ENCODE results near the gene DHCR7.
"Not testable (repeated sequence)": the region's sequence is repeated elsewhere in the genome, so short reads cannot be mapped to it uniquely, and the experiment has no call there.

The DHCR7 gene

DNA sequence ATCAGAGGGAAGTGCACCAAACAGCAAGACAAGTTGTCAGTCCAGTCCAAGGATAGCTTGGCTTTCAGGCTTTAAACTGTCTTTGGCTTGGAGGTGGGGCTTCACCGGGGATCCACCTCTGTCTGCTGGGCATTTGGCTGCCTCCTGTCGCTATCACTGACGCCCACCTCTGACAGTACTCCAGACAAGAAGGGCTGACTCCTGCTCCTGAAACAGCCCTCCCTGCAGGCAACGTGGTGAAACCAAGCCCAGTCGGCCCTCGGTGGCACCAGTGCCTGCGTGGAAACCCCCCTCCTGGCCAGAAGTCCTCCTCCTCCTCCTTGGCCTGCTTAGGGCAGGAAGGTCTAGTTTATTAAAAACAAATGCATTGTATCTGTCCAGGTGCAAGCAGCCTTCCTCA, 16.9 kb downstream of the DHCR7 start:
- H3K27me3 Mint-ChIP-seq = peaks cover 7% of the 10 kb centered on the region
- CTCF ChIA-PET = no interaction called here
- no peaks in the 10 kb centered on the region for H3K9me3 Mint-ChIP-seq
- DNase-seq = no peak
- H3K4me3 Mint-ChIP-seq = no peak overlapping the region
- peaks cover 7% of the 10 kb centered on the region for H3K36me3 Mint-ChIP-seq
- H3K27ac Mint-ChIP-seq = no peak overlapping the region
- peaks cover 2% of the 10 kb centered on the region for H3K4me1 Mint-ChIP-seq

GRCh38 chr11:71430166-71430565, 18.0 kb downstream of the DHCR7 start:
- H3K27me3 Mint-ChIP-seq = peaks cover 11% of the 10 kb centered on the region
- H3K36me3 Mint-ChIP-seq = peaks cover 3% of the 10 kb centered on the region
- no peaks in the 10 kb centered on the region for H3K9me3 Mint-ChIP-seq
- no peak for DNase-seq
- CTCF ChIA-PET = interaction anchor here (1.0 kb wide), 1 partner anchor 10 kb away, joined by 3 read pairs; no protein-coding TSS in a partner anchor
- peaks cover 2% of the 10 kb centered on the region for H3K4me1 Mint-ChIP-seq
- no peak overlapping the region for H3K4me3 Mint-ChIP-seq
- H3K27ac Mint-ChIP-seq = no peak overlapping the region

GRCh38 chr11:71429701-71430100, 18.5 kb downstream of the DHCR7 start:
- CTCF ChIA-PET = interaction anchor here (1.0 kb wide), 1 partner anchor 9 kb away, joined by 3 read pairs; no protein-coding TSS in a partner anchor
- H3K4me3 Mint-ChIP-seq = no peak overlapping the region
- no peak overlapping the region for H3K27ac Mint-ChIP-seq
- H3K9me3 Mint-ChIP-seq = no peaks in the 10 kb centered on the region
- H3K36me3 Mint-ChIP-seq = no peaks in the 10 kb centered on the region
- H3K27me3 Mint-ChIP-seq = peaks cover 11% of the 10 kb centered on the region
- H3K4me1 Mint-ChIP-seq = peaks cover 2% of the 10 kb centered on the region
- DNase-seq = no peak

- no peaks in the 10 kb centered on the region for H3K36me3 Mint-ChIP-seq
- no peak for DNase-seq
- H3K27ac Mint-ChIP-seq = peak overlapping the region; percentile 70
- H3K4me1 Mint-ChIP-seq = peaks cover 2% of the 10 kb centered on the region
- peaks cover 11% of the 10 kb centered on the region for H3K27me3 Mint-ChIP-seq
- H3K4me3 Mint-ChIP-seq = no peak overlapping the region
- H3K9me3 Mint-ChIP-seq = no peaks in the 10 kb centered on the region
- CTCF ChIA-PET = no interaction called here
Observed at GRCh38 chr11:71428861-71429435, 19.2 kb downstream of the DHCR7 start.

- Mint-ChIP-seq H3K4me3 (no peak overlapping the region), H3K4me1 (peaks cover 2% of the 10 kb centered on the region), H3K27ac (no peak overlapping the region), H3K9me3 (no peaks in the 10 kb centered on the region), H3K36me3 (no peaks in the 10 kb centered on the region), H3K27me3 (peaks cover 11% of the 10 kb centered on the region)
- CTCF ChIA-PET = no interaction called here
- DNase-seq = no peak
Observed at GRCh38 chr11:71426413-71426812, 21.8 kb downstream of the DHCR7 start.

- H3K27ac Mint-ChIP-seq = no peak overlapping the region
- peaks cover 2% of the 10 kb centered on the region for H3K4me1 Mint-ChIP-seq
- no peak for DNase-seq
- peaks cover 11% of the 10 kb centered on the region for H3K27me3 Mint-ChIP-seq
- H3K9me3 Mint-ChIP-seq = no peaks in the 10 kb centered on the region
- CTCF ChIA-PET = interaction anchor here (0.6 kb wide), 1 partner anchor 29 kb away, joined by 3 read pairs; no protein-coding TSS in a partner anchor
- no peaks in the 10 kb centered on the region for H3K36me3 Mint-ChIP-seq
- no peak overlapping the region for H3K4me3 Mint-ChIP-seq
Observed at GRCh38 chr11:71425860-71426259, 22.3 kb downstream of the DHCR7 start.

DNA sequence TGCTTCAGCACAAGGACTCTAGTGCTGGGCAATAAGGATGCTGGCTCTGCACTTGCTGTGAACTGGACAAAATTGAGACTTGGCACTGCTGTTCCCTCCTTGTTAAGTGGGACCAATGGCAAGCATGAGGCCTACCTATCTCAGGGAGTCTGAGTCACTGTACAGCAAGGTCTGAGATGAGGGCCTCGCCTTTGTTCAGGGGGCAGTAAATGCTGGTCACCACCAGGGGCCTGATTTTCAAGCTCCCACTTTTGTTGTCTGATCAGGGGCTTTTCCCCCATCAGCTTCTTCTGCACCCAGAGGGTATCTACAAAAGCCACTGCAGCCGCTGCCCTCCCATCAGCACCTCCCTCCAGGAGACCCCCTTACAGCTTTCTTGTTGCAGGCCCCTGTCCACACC, 22.8 kb downstream of the DHCR7 start:
- Mint-ChIP-seq H3K9me3 (no peaks in the 10 kb centered on the region), H3K36me3 (no peaks in the 10 kb centered on the region), H3K27ac (no peak overlapping the region), H3K4me1 (peaks cover 2% of the 10 kb centered on the region), H3K4me3 (no peak overlapping the region), H3K27me3 (peaks cover 11% of the 10 kb centered on the region)
- DNase-seq = no peak
- CTCF ChIA-PET = interaction anchor here (0.6 kb wide), 1 partner anchor 30 kb away, joined by 3 read pairs; no protein-coding TSS in a partner anchor

GRCh38 chr11:71423181-71423790, 24.9 kb downstream of the DHCR7 start:
- CTCF ChIA-PET = no interaction called here
- H3K4me3 Mint-ChIP-seq = no peak overlapping the region
- no peaks in the 10 kb centered on the region for H3K36me3 Mint-ChIP-seq
- H3K9me3 Mint-ChIP-seq = no peaks in the 10 kb centered on the region
- peaks cover 9% of the 10 kb centered on the region for H3K27me3 Mint-ChIP-seq
- H3K27ac Mint-ChIP-seq = no peak overlapping the region
- no peaks in the 10 kb centered on the region for H3K4me1 Mint-ChIP-seq
- no peak for DNase-seq

- H3K4me3 Mint-ChIP-seq, H3K27me3 Mint-ChIP-seq, CTCF ChIA-PET, DNase-seq, H3K36me3 Mint-ChIP-seq, H3K9me3 Mint-ChIP-seq, H3K27ac Mint-ChIP-seq, H3K4me1 Mint-ChIP-seq: not testable (repeated sequence)
Observed at GRCh38 chr11:71422318-71422717, 25.9 kb downstream of the DHCR7 start.

DNA sequence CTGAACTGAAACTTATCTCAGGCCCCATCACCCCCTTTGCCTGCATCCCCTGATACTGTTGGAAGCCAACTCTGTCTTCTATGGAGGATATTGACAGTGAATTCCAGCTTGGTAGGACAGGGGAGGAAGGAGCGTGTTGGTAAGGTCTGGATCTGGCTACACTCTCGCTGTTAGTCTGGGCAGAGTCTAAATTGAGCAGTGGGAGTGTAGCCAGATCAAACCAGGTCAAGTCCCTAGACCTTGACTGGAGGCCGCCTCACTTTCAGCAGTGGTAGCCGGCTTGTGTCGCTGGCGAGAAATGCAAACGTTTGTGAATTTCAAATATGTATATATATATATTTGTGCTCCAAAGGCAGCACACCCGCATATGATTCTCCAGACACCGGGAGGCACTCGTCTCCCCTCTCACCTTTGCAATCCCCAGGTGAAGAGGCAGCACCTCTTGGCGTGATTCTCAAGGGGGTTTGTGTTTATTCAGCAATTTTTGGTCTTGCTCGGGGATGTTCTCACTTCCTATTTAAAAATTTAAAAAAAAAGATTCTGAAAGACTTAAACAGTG, 26.7 kb downstream of the DHCR7 start:
- Mint-ChIP-seq H3K9me3 (no peaks in the 10 kb centered on the region), H3K4me3 (no peak overlapping the region), H3K27me3 (peaks cover 9% of the 10 kb centered on the region), H3K4me1 (no peaks in the 10 kb centered on the region), H3K27ac (no peak overlapping the region), H3K36me3 (no peaks in the 10 kb centered on the region)
- CTCF ChIA-PET = interaction anchor here (0.6 kb wide), 1 partner anchor 364 kb away, joined by 4 read pairs; no protein-coding TSS in a partner anchor
- no peak for DNase-seq

GRCh38 chr11:71420455-71421241, 27.5 kb downstream of the DHCR7 start:
- H3K9me3 Mint-ChIP-seq = no peaks in the 10 kb centered on the region
- H3K27me3 Mint-ChIP-seq = peaks cover 7% of the 10 kb centered on the region
- H3K36me3 Mint-ChIP-seq = no peaks in the 10 kb centered on the region
- H3K27ac Mint-ChIP-seq = no peak overlapping the region
- no peak overlapping the region for H3K4me3 Mint-ChIP-seq
- H3K4me1 Mint-ChIP-seq = no peaks in the 10 kb centered on the region
- peak; percentile 43 for DNase-seq
- CTCF ChIA-PET = interaction anchor here (0.6 to 0.8 kb wide), 3 partner anchors 9 to 363 kb away, joined by 3 to 4 read pairs (median 3); no protein-coding TSS in a partner anchor

DNA sequence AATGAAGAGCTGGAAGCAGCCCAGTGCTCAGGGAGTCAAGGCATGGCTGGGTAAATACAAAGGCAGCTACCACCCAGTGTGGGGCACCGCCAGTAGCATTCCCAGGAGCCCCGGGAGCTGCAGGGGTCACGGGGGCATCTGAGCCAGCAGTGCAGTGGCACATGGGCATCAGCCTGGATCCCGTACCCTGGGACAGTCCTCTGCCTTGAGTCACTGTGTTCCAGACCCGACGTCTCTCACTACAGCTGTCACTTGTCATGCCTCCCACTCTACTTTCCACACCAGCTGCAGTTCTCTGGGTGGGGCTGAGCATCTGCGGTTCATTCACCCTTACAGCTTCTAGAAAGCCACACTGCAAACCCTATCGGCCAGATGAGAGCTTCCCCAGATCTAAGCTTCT, 29.6 kb downstream of the DHCR7 start:
- no peak overlapping the region for H3K27ac Mint-ChIP-seq
- no peak for DNase-seq
- no peaks in the 10 kb centered on the region for H3K9me3 Mint-ChIP-seq
- H3K4me1 Mint-ChIP-seq = no peaks in the 10 kb centered on the region
- CTCF ChIA-PET = no interaction called here
- H3K36me3 Mint-ChIP-seq = no peaks in the 10 kb centered on the region
- no peak overlapping the region for H3K4me3 Mint-ChIP-seq
- peaks cover 5% of the 10 kb centered on the region for H3K27me3 Mint-ChIP-seq

DNA sequence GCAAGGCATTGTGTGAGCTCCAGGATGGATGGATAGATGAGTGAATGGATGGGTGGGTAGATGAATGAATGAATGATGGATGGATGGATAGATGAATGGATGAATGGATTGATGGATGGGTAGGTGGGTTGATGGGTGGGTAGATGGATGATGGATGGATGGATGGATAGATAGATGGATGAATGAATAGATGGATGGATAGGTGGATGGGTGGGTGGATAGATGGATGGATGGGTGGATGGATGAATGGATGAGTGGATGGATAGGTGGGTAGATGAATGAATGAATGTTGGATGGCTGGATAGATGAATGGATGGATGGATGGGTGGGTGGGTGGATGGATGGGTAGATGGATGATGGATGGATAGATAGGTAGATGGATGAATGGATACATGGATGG, 33.5 kb downstream of the DHCR7 start:
- Mint-ChIP-seq H3K4me3 (no peak overlapping the region), H3K9me3 (no peaks in the 10 kb centered on the region), H3K27ac (no peak overlapping the region), H3K27me3 (peaks cover 5% of the 10 kb centered on the region), H3K36me3 (no peaks in the 10 kb centered on the region), H3K4me1 (no peaks in the 10 kb centered on the region)
- CTCF ChIA-PET = no interaction called here
- DNase-seq = no peak

DNA sequence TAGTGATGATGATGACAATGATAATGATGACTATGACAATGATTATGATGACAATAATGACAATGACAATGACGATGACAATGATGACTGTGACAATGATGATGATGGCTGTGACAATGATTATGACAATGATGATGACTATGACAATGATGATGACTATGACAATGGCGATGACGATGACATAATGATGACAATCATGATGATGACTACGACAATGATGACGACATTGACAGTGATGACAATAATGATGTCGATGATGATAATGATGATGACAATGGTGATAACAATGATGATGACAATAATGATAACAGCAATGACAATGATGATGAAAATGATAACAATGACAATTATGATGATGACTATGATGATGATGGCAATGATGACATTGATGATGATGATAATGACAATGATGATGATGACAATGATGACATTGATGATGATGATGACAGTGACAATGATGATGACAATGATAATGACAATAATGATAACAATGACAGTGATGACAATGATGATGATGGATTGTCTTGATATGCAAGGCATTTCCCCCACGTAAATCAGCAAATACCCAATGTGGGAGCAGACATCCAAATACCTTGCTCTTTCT, 37.7 kb downstream of the DHCR7 start:
- Mint-ChIP-seq H3K27me3 (peaks cover 4% of the 10 kb centered on the region), H3K27ac (no peak overlapping the region), H3K9me3 (no peaks in the 10 kb centered on the region), H3K4me1 (no peaks in the 10 kb centered on the region), H3K4me3 (no peak overlapping the region), H3K36me3 (no peaks in the 10 kb centered on the region)
- DNase-seq = no peak
- CTCF ChIA-PET = no interaction called here

Measured in activated naive CD4-positive, alpha-beta T cell treated with anti-CD3 and anti-CD28 coated beads, Interleukin-2, amount 10 ng/mL, durations not matched to agents 7 days and 5 days (primary cell).